ENCODE data around the gene TIPARP.

GRCh38 chr3:156751461-156752025 is 77.2 kb downstream of the TIPARP start:
- TF ChIP-seq CTCF (IDR thresholded peaks at IDR 0.05), result no peak
- no peak for TF ChIP-seq EZH2 (IDR thresholded peaks at IDR 0.05; ENCODE audit: borderline replicate concordance, insufficient read depth, low read depth, low read length, poor library complexity, severe bottlenecking)
